Progenitor cell of endocrine pancreas (in vitro differentiated cells): Measurements from ENCODE around the gene SSBP2. TPM values are rescaled to one million over a fixed set of nuclear protein-coding genes. Genes with fewer than 3 reads are reported as not detected.

Experiments used
- DNase-seq: peaks from one replicate; pipeline ENCODE4 v3.0.0; 2021; ENCODE audit warnings: low spot score; ENCODE audit not compliant: unreplicated experiment
- H3K27ac Mint-ChIP-seq: 2 replicates; pipeline ENCODE4 v1.8.0; 2021; ENCODE audit warnings: mild to moderate bottlenecking, moderate library complexity, mixed read lengths
- H3K27me3 Mint-ChIP-seq: 2 replicates; pipeline ENCODE4 v1.8.0; 2021; ENCODE audit warnings: mixed read lengths
- H3K36me3 Mint-ChIP-seq: 2 replicates; pipeline ENCODE4 v1.8.0; 2022; ENCODE audit warnings: mixed read lengths; ENCODE audit not compliant: insufficient read depth
- H3K4me1 Mint-ChIP-seq: 2 replicates; pipeline ENCODE4 v1.8.0; 2021; ENCODE audit warnings: low read depth, mixed read lengths
- H3K4me3 Mint-ChIP-seq: 2 replicates; pipeline ENCODE4 v1.8.0; 2021; ENCODE audit warnings: low read depth, mild to moderate bottlenecking, moderate library complexity, mixed read lengths
- H3K9me3 Mint-ChIP-seq: 2 replicates; pipeline ENCODE4 v1.8.0; 2021; ENCODE audit warnings: low read depth, mixed read lengths
- CTCF ChIP-seq: fragments of 200-600 bp; sonication (generic); IDR thresholded peaks from one replicate; pipeline ENCODE4 v1.5.0; 2021; ENCODE audit warnings: antibody characterized with exemption, mild to moderate bottlenecking; ENCODE audit not compliant: unreplicated experiment
- total RNA-seq: library from RNA; stranded (reverse); gene quantifications from 2 replicates; pipeline ENCODE4 v1.2.1, GENCODE V29; 2021

Gene SSBP2
- total RNA-seq, 1 donor from 2014 or later: 66.6 TPM

GRCh38 chr5:81776258-81776657 lies 25.4 kb upstream of the SSBP2 start:
- Mint-ChIP-seq H3K9me3 (no peaks in the 10 kb centered on the region), H3K27ac (no peak overlapping the region), H3K4me3 (no peak overlapping the region), H3K4me1 (peaks cover 3% of the 10 kb centered on the region), H3K27me3 (no peaks in the 10 kb centered on the region), H3K36me3 (no peaks in the 10 kb centered on the region)
- no peak for DNase-seq
- TF ChIP-seq CTCF: no peak

DNA sequence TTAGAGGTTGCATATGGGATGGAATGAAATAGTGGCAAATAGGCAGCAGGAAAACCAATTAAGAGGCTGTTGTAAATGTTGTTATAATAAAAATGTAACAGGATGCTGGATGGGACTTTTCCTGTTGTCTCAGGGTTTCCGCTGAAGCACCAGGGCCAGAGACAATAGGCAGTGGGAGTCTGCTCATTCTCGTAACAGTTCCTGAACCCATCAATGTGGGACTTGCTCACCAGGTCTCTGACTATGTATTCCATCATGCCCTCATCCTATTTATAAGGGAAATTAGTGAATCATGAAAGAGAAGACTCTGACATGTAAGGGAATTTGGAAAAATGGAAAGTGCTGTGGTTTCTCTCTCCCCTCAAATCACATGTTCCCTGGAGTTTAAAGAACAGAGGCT lies 23.5 kb upstream of the SSBP2 start:
- Mint-ChIP-seq H3K9me3 (no peaks in the 10 kb centered on the region), H3K27me3 (no peaks in the 10 kb centered on the region), H3K27ac (no peak overlapping the region), H3K4me1 (peaks cover under 1% of the 10 kb centered on the region), H3K4me3 (no peak overlapping the region), H3K36me3 (no peaks in the 10 kb centered on the region)
- TF ChIP-seq CTCF: no peak
- DNase-seq: no peak

DNA sequence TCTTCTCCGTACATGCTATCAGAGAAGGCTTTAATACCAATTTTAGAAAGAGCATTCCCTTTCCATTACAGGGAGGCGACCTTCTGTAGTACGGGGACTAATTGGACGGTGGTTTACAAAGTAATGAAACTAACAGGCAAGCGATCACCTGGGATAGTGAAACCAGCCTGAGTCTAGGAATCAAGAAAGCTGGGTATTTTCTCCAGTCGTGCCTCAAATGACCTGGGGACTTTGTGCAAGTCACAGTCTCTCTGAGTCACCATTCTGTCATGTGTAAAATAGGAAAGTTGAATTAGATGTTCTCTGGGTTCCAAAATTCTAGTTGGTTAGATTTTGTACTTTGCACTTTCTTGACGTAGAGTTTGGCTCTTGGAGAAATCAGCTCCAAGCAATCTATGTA lies 22.7 kb upstream of the SSBP2 start:
- Mint-ChIP-seq H3K4me1 (no peaks in the 10 kb centered on the region), H3K4me3 (no peak overlapping the region), H3K27me3 (no peaks in the 10 kb centered on the region), H3K27ac (no peak overlapping the region), H3K36me3 (no peaks in the 10 kb centered on the region), H3K9me3 (no peaks in the 10 kb centered on the region)
- no peak for TF ChIP-seq CTCF
- DNase-seq: no peak

- Mint-ChIP-seq H3K27ac (peak overlapping the region; percentile 54), H3K36me3 (no peaks in the 10 kb centered on the region), H3K9me3 (no peaks in the 10 kb centered on the region), H3K27me3 (no peaks in the 10 kb centered on the region), H3K4me1 (no peaks in the 10 kb centered on the region), H3K4me3 (no peak overlapping the region)
- TF ChIP-seq CTCF: no peak
- DNase-seq: no peak
Measured at GRCh38 chr5:81773161-81773560, 22.3 kb upstream of the SSBP2 start.

DNA sequence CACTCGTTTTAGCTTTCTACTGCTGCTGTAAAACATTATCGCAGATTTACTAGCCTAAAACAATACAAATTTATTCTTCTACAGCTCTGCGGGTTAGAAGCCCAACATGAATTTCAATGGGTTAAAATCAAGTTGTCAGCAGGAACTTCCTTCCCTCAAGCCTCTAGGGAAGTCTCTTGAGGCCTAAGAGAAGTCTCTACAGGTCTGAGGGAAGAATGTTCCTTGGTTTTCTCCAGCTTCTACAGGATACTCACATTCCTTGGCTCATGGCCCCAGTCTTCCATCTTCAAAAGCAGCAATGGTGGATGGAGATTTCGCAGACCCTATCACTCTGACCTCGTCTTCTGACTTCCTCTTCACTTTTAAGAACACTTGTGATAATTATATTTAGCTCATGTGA lies 21.6 kb upstream of the SSBP2 start:
- H3K9me3 Mint-ChIP-seq: no peaks in the 10 kb centered on the region
- peaks cover 6% of the 10 kb centered on the region for H3K4me1 Mint-ChIP-seq
- DNase-seq: no peak
- no peak overlapping the region for H3K27ac Mint-ChIP-seq
- TF ChIP-seq CTCF: no peak
- no peaks in the 10 kb centered on the region for H3K36me3 Mint-ChIP-seq
- no peak overlapping the region for H3K4me3 Mint-ChIP-seq
- no peaks in the 10 kb centered on the region for H3K27me3 Mint-ChIP-seq
